HUES64 (cell line): ENCODE measurements around the gene PDC.

Experiments used
- H3K27ac ChIP-seq: 2 replicates; pipeline ENCODE4 v1.7.0; 2013; ENCODE audit warnings: low read depth, low read length, inconsistent platforms
- H3K27me3 ChIP-seq: 2 replicates; pipeline ENCODE4 v1.6.1; 2013; ENCODE audit warnings: mild to moderate bottlenecking, low read length; ENCODE audit not compliant: insufficient read depth
- H3K36me3 ChIP-seq: 2 replicates; pipeline ENCODE4 v1.6.1; 2013; ENCODE audit warnings: mild to moderate bottlenecking, low read length; ENCODE audit not compliant: insufficient read depth
- H3K4me1 ChIP-seq: 2 replicates; pipeline ENCODE4 v1.6.1; 2013; ENCODE audit warnings: mild to moderate bottlenecking, low read length, moderate library complexity; ENCODE audit not compliant: insufficient read depth
- H3K4me3 ChIP-seq: 2 replicates; pipeline ENCODE4 v1.5.1; 2013; ENCODE audit warnings: mild to moderate bottlenecking, low read length, moderate library complexity
- H3K9ac ChIP-seq: 2 replicates; pipeline ENCODE4 v1.6.1; 2013; ENCODE audit warnings: mild to moderate bottlenecking, low read depth, low read length
- H3K9me3 ChIP-seq: 2 replicates; pipeline ENCODE4 v1.6.1; 2013; ENCODE audit warnings: low read depth, low read length; ENCODE audit not compliant: insufficient read depth
- WGBS: fragments of 150-250, 120-280 bp; methylation state at CpG from one replicate; pipeline ENCODE4 v1.1.7; 2013; ENCODE audit warnings: missing lambda C conversion rate; 5-methylcytosine and 5-hydroxymethylcytosine counted together

The PDC gene

GRCh38 chr1:186491336-186491735 is 30.4 kb upstream of the PDC start:
- H3K9ac ChIP-seq, result no peak overlapping the region
- H3K27me3 ChIP-seq, result no peaks in the 10 kb centered on the region
- H3K27ac ChIP-seq, result no peak overlapping the region
- no peak overlapping the region for H3K4me3 ChIP-seq
- H3K36me3 ChIP-seq, result no peaks in the 10 kb centered on the region
- no peaks in the 10 kb centered on the region for H3K4me1 ChIP-seq
- 88% methylated on average over 2 of the region's 2 CpGs for WGBS
- H3K9me3 ChIP-seq, result no peaks in the 10 kb centered on the region

- H3K9me3 ChIP-seq, result no peaks in the 10 kb centered on the region
- no peaks in the 10 kb centered on the region for H3K27me3 ChIP-seq
- H3K36me3 ChIP-seq, result no peaks in the 10 kb centered on the region
- H3K4me3 ChIP-seq, result no peak overlapping the region
- no peak overlapping the region for H3K9ac ChIP-seq
- H3K4me1 ChIP-seq, result no peaks in the 10 kb centered on the region
- 97% methylated on average over 2 of the region's 2 CpGs for WGBS
- H3K27ac ChIP-seq, result no peak overlapping the region
These were observed 26.2 kb upstream of the PDC start for GRCh38 chr1:186487163-186487562.

- Histone ChIP-seq H3K36me3 (no peaks in the 10 kb centered on the region), H3K27ac (no peak overlapping the region)
These were observed 25.1 kb upstream of the PDC start for GRCh38 chr1:186486061-186486460.

GRCh38 chr1:186483561-186483960 is 22.6 kb upstream of the PDC start:
- no peaks in the 10 kb centered on the region for H3K9me3 ChIP-seq
- no peak overlapping the region for H3K9ac ChIP-seq
- WGBS, result 96% methylated on average over 2 of the region's 2 CpGs
- H3K36me3 ChIP-seq, result no peaks in the 10 kb centered on the region
- H3K27ac ChIP-seq, result no peak overlapping the region
- no peaks in the 10 kb centered on the region for H3K4me1 ChIP-seq
- no peak overlapping the region for H3K4me3 ChIP-seq
- H3K27me3 ChIP-seq, result no peaks in the 10 kb centered on the region

More at GRCh38 chr1:186486061-186486460, 25.1 kb upstream of the PDC start:
- Histone ChIP-seq H3K27me3 (no peaks in the 10 kb centered on the region), H3K4me3 (no peak overlapping the region), H3K9ac (no peak overlapping the region), H3K9me3 (no peaks in the 10 kb centered on the region), H3K4me1 (no peaks in the 10 kb centered on the region)
- 86% methylated on average over 1 of the region's 1 CpG for WGBS

GRCh38 chr1:186482661-186483255 is 21.8 kb upstream of the PDC start:
- Histone ChIP-seq H3K27me3 (no peaks in the 10 kb centered on the region), H3K36me3 (no peaks in the 10 kb centered on the region), H3K27ac (no peak overlapping the region), H3K4me3 (no peak overlapping the region), H3K9me3 (no peaks in the 10 kb centered on the region), H3K4me1 (no peaks in the 10 kb centered on the region), H3K9ac (no peak overlapping the region)
- WGBS, result 18% methylated on average over 4 of the region's 4 CpGs

GRCh38 chr1:186481303-186481888 is 20.5 kb upstream of the PDC start:
- H3K4me1 ChIP-seq, result no peaks in the 10 kb centered on the region
- 100% methylated on average over 2 of the region's 2 CpGs for WGBS
- no peaks in the 10 kb centered on the region for H3K27me3 ChIP-seq
- H3K27ac ChIP-seq, result no peak overlapping the region
- H3K36me3 ChIP-seq, result no peaks in the 10 kb centered on the region
- H3K9me3 ChIP-seq, result no peaks in the 10 kb centered on the region
- H3K4me3 ChIP-seq, result no peak overlapping the region
- no peak overlapping the region for H3K9ac ChIP-seq

- H3K4me3 ChIP-seq, result no peak overlapping the region
- H3K9ac ChIP-seq, result no peak overlapping the region
- no peak overlapping the region for H3K27ac ChIP-seq
- H3K36me3 ChIP-seq, result no peaks in the 10 kb centered on the region
- WGBS, result no CpG with 5 or more reads among the region's 2 CpGs
- no peaks in the 10 kb centered on the region for H3K27me3 ChIP-seq
- H3K9me3 ChIP-seq, result no peaks in the 10 kb centered on the region
- no peaks in the 10 kb centered on the region for H3K4me1 ChIP-seq
These were observed 18.2 kb upstream of the PDC start for GRCh38 chr1:186479162-186479561.

GRCh38 chr1:186476264-186477040 is 15.5 kb upstream of the PDC start:
- H3K27me3 ChIP-seq, result no peaks in the 10 kb centered on the region
- H3K9ac ChIP-seq, result no peak overlapping the region
- no peaks in the 10 kb centered on the region for H3K36me3 ChIP-seq
- no peak overlapping the region for H3K4me3 ChIP-seq
- no peaks in the 10 kb centered on the region for H3K4me1 ChIP-seq
- no peak overlapping the region for H3K27ac ChIP-seq
- WGBS, result 89% methylated on average over 3 of the region's 5 CpGs
- H3K9me3 ChIP-seq, result no peaks in the 10 kb centered on the region

- 85% methylated on average over 2 of the region's 2 CpGs for WGBS
- Histone ChIP-seq H3K4me1 (no peaks in the 10 kb centered on the region), H3K27ac (no peak overlapping the region), H3K9me3 (no peaks in the 10 kb centered on the region), H3K9ac (no peak overlapping the region), H3K36me3 (no peaks in the 10 kb centered on the region), H3K27me3 (no peaks in the 10 kb centered on the region), H3K4me3 (no peak overlapping the region)
These were observed 13.3 kb upstream of the PDC start for GRCh38 chr1:186474208-186474607.

- H3K9ac ChIP-seq, result no peak overlapping the region
- H3K36me3 ChIP-seq, result no peaks in the 10 kb centered on the region
- no peaks in the 10 kb centered on the region for H3K9me3 ChIP-seq
- H3K27me3 ChIP-seq, result no peaks in the 10 kb centered on the region
- no peaks in the 10 kb centered on the region for H3K4me1 ChIP-seq
- no peak overlapping the region for H3K27ac ChIP-seq
- WGBS, result 85% methylated on average over 3 of the region's 4 CpGs
- no peak overlapping the region for H3K4me3 ChIP-seq
These were observed 12.1 kb upstream of the PDC start for GRCh38 chr1:186473047-186473446.

GRCh38 chr1:186465946-186466345 is 5.0 kb upstream of the PDC start:
- Histone ChIP-seq H3K27ac (no peak overlapping the region), H3K27me3 (no peaks in the 10 kb centered on the region), H3K9ac (no peak overlapping the region), H3K36me3 (no peaks in the 10 kb centered on the region), H3K4me3 (no peak overlapping the region), H3K4me1 (peaks cover 3% of the 10 kb centered on the region; the same call in 1 of the 2 replicates), H3K9me3 (no peaks in the 10 kb centered on the region)
- 92% methylated on average over 2 of the region's 2 CpGs for WGBS
